Measurements from ENCODE around the gene HYCC2.

GRCh38 chr2:201073071-201073470, 1.6 kb upstream of the HYCC2 start:
- TF ChIP-seq CTCF (conservative IDR thresholded peaks at IDR 0.05 in 1 of 2, IDR thresholded peaks at IDR 0.05 in 1 of 2; ENCODE audit: extremely low read depth in 1 of 2, insufficient read depth in 1 of 2, low read depth in 1 of 2, low read length in 2 of 2), result no peak
- TF ChIP-seq EZH2 (IDR thresholded peaks at IDR 0.05; ENCODE audit: borderline replicate concordance, low read length), result no peak
